ENCODE measurements around the gene PARP11. TPM values are rescaled to one million over a fixed set of nuclear protein-coding genes. Genes with fewer than 3 reads are reported as not detected.

PARP11 gene
- total RNA-seq, 1 donor = 6.5 TPM

DNA sequence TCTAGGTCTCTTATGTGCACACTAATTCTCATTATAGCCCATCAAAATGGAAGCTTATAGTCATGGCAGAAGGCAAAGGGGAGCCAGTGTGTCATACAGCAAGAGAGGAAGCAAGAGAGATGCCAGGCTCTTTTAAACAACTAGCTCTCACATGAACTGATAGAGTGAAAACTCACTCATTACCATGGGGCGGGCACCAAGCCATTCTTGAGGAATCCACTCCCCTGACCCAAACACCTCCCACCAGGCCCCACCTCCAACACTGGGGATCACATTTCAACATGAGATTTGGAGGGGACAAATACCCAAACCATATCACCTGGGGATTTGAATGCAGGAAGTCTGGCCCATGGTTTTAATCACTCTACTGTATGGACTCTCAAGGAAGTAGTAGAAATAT lies 83.4 kb downstream of the PARP11 start:
- TF ChIP-seq, protein P1, sequence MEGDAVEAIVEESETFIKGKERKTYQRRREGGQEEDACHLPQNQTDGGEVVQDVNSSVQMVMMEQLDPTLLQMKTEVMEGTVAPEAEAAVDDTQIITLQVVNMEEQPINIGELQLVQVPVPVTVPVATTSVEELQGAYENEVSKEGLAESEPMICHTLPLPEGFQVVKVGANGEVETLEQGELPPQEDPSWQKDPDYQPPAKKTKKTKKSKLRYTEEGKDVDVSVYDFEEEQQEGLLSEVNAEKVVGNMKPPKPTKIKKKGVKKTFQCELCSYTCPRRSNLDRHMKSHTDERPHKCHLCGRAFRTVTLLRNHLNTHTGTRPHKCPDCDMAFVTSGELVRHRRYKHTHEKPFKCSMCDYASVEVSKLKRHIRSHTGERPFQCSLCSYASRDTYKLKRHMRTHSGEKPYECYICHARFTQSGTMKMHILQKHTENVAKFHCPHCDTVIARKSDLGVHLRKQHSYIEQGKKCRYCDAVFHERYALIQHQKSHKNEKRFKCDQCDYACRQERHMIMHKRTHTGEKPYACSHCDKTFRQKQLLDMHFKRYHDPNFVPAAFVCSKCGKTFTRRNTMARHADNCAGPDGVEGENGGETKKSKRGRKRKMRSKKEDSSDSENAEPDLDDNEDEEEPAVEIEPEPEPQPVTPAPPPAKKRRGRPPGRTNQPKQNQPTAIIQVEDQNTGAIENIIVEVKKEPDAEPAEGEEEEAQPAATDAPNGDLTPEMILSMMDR (IDR thresholded peaks at IDR 0.05; ENCODE audit: insufficient read depth, low read depth, low read length) = no peak
- H3K4me3 ChIP-seq (ENCODE audit: low read depth, low read length) = no peak overlapping the region
- DNase-seq (ENCODE audit: low read depth) = no peak

DNA sequence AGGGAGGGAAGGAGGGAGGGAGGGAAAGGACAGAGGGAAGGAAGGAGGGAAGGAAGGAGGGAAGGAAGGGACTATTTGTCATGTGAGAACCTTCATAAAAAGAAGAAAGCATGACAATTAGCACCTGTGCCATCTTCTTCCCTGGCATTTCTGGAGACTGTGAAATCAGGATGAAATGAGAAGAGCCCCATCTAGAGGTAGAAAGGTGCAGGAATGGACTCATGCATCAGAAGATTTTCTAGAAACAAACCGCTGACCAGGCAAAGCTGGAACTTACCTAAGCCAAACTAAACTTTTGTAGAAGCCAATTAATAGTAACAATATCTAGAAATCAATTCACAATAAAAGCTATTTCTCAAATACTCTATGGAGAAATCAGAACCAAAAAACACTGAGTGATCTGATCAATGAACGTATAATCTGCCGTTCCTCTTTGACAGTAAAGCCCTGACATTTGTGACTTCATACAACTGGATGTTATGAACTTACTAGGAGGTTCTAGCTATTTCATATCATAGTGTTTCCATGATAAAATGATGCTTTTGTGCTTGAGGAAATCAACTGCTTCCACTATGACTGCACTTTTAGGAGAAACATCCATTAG lies 95.9 kb downstream of the PARP11 start:
- TF ChIP-seq, protein P1 (IDR thresholded peaks at IDR 0.05; ENCODE audit: insufficient read depth, low read depth, low read length) = peak; percentile 78
- DNase-seq (ENCODE audit: low read depth) = peak; percentile 47
- no peak overlapping the region for H3K4me3 ChIP-seq (ENCODE audit: low read depth, low read length)

DNA sequence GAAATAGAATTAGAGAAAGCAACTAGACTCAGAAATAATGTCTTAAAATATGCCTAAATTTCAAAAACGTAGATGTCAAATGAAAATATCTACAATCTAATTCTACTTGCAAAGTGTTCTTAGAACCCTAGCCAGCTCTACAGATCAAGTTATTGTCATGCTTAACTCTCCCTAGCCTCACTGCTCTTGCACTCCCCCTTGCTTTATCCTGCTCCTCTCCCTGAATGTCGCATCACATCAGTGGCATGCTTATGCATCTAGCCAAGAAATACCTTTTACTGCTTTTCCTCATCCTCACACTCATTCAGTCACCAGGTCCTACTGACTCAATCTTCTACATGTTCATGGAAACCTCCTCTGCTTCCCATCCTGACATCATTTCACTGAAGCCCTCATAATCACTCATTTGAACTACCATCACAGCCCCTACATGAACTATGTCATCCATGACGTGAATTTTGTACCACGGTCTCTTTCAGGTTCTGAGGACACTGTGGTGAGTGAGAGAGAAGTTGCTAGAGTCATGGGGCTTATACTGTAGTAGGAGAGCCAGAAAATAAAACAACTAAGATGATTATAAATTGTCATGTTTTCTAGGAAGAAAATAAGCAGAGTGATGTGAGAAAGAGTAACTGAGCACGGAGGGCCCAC lies 97.7 kb downstream of the PARP11 start:
- no peak overlapping the region for H3K4me3 ChIP-seq (ENCODE audit: low read depth, low read length)
- TF ChIP-seq, protein P1 (IDR thresholded peaks at IDR 0.05; ENCODE audit: insufficient read depth, low read depth, low read length) = no peak
- DNase-seq (ENCODE audit: low read depth) = no peak

DNA sequence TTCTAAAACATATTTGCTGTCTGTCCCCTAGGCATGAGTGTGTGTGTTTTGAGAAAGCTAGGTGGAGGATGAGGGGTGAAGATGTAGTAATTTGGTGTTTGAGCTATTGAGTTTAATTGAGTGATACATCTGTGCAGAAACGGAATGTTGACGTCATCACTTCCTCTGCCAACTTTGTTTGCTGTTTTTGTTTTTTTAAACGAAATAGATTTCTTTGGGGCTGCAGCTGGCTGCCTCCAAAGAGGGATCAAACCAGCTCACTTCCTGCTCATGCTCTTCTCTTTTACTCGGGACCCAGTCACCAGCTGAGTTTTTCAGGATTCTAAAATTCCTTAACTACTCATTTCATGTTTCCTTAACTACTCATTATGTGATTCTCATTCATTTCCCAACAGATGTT lies 100.8 kb downstream of the PARP11 start:
- peak; percentile 40 for DNase-seq (ENCODE audit: low read depth)
- TF ChIP-seq, protein P1 (IDR thresholded peaks at IDR 0.05; ENCODE audit: insufficient read depth, low read depth, low read length) = no peak
- H3K4me3 ChIP-seq (ENCODE audit: low read depth, low read length) = no peak overlapping the region

DNA sequence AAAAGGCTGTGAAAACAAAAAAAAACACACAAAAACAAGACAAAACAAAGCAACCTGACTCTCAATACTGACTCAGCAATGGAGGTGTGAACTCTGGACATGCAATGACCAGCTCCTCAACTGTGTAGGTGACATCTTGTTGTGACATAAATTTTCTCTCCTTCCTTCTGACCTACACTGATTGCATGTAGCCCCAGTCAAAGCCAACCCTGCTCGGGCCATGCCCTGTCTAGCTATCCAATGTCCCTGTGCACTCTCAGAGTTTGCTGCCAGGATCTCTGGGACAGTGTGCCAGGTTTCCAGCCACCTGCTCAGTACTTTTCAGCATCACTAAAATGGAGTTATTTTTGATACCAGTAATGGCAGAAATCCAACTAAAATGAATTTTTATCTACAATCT lies 101.3 kb downstream of the PARP11 start:
- no peak overlapping the region for H3K4me3 ChIP-seq (ENCODE audit: low read depth, low read length)
- TF ChIP-seq, protein P1 (IDR thresholded peaks at IDR 0.05; ENCODE audit: insufficient read depth, low read depth, low read length) = no peak
- no peak for DNase-seq (ENCODE audit: low read depth)

DNA sequence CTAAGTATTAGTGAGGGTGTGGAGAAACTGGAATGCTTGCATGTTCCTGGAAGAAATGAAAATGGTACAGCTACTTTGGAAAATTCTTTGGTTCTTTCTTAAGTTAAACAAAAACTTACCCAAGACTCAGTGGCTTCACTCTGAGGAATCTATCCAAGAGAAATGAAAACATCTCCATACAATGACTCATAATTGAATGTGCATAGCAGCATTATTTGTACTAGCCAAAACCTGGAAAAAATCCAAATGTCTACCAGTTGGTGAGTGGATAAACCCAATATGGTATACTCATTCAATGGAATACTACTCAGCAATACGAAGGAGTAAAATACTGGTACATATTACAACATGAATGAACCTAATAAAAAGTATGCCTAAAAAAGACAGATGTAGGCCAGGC lies 102.3 kb downstream of the PARP11 start:
- TF ChIP-seq, protein P1 (IDR thresholded peaks at IDR 0.05; ENCODE audit: insufficient read depth, low read depth, low read length) = no peak
- DNase-seq (ENCODE audit: low read depth) = peak; percentile 68
- no peak overlapping the region for H3K4me3 ChIP-seq (ENCODE audit: low read depth, low read length)
